Measurements from ENCODE around the gene PHLDB1.

PHLDB1 gene

DNA sequence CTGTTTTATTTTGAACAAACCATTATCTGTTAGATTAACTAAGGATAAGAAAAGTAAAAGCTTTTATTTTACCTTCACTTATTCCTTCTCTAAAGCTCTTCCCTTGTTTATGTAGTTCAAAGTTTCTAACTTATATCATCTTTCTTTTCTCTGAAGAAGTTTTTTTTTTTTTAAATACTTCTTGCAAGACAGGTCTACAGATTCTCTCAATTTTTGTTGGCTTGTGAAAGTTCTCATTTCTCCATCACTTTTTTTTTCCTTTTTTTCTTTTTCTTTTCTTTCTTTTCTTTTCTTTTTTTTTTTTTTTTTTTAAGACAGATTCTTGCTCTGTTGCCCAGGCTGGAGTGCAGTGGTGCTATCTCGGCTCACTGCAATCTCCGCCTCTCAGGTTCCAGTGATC, 76.8 kb downstream of the PHLDB1 start:
- TF ChIP-seq CEBPB (IDR thresholded peaks at IDR 0.05) (no peak), CREB1 (IDR thresholded peaks at IDR 0.05; ENCODE audit: low read depth) (no peak), USF1 (IDR thresholded peaks at IDR 0.05) (no peak), EP300 (IDR thresholded peaks at IDR 0.05; ENCODE audit: borderline replicate concordance) (no peak), FOXM1 (IDR thresholded peaks at IDR 0.05; ENCODE audit: borderline replicate concordance, low read depth) (no peak), NFIC (IDR thresholded peaks at IDR 0.05) (no peak)

DNA sequence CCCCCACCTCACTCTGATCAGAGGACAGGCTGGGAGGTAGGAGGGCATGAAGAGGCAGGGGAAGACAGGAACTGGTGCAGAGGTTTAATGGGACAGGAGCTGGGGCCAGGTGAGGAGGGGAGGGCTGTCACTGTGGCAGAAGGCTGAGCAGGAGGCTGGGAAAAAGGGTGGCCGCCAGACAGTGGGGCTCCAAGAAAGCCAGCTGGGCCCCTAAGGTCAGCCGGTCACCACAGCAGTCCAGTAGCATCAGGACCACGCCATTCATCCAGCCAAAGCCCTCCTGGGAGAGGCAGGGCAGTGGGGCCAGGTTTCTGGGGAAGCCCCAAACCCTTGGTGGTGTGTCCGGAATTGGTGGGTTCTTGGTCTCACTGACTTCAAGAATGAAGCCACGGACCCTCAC, 80.5 kb downstream of the PHLDB1 start:
- TF ChIP-seq TAF1 (IDR thresholded peaks at IDR 0.05; ENCODE audit: low read depth) (no peak), TCF12 (IDR thresholded peaks at IDR 0.05; ENCODE audit: low read depth) (no peak), MAX (IDR thresholded peaks at IDR 0.05) (no peak), RAD21 (IDR thresholded peaks at IDR 0.05; ENCODE audit: low read depth) (no peak), CEBPB (IDR thresholded peaks at IDR 0.05) (no peak), YY1 (IDR thresholded peaks at IDR 0.05; ENCODE audit: low read depth) (no peak), NFIC (IDR thresholded peaks at IDR 0.05) (no peak), EP300 (IDR thresholded peaks at IDR 0.05; ENCODE audit: borderline replicate concordance) (no peak), EGR1 (IDR thresholded peaks at IDR 0.05) (no peak), CREB1 (IDR thresholded peaks at IDR 0.05; ENCODE audit: low read depth) (no peak), USF1 (IDR thresholded peaks at IDR 0.05) (no peak), FOXM1 (IDR thresholded peaks at IDR 0.05; ENCODE audit: borderline replicate concordance, low read depth) (no peak)
- TF ChIP-seq, protein P1, sequence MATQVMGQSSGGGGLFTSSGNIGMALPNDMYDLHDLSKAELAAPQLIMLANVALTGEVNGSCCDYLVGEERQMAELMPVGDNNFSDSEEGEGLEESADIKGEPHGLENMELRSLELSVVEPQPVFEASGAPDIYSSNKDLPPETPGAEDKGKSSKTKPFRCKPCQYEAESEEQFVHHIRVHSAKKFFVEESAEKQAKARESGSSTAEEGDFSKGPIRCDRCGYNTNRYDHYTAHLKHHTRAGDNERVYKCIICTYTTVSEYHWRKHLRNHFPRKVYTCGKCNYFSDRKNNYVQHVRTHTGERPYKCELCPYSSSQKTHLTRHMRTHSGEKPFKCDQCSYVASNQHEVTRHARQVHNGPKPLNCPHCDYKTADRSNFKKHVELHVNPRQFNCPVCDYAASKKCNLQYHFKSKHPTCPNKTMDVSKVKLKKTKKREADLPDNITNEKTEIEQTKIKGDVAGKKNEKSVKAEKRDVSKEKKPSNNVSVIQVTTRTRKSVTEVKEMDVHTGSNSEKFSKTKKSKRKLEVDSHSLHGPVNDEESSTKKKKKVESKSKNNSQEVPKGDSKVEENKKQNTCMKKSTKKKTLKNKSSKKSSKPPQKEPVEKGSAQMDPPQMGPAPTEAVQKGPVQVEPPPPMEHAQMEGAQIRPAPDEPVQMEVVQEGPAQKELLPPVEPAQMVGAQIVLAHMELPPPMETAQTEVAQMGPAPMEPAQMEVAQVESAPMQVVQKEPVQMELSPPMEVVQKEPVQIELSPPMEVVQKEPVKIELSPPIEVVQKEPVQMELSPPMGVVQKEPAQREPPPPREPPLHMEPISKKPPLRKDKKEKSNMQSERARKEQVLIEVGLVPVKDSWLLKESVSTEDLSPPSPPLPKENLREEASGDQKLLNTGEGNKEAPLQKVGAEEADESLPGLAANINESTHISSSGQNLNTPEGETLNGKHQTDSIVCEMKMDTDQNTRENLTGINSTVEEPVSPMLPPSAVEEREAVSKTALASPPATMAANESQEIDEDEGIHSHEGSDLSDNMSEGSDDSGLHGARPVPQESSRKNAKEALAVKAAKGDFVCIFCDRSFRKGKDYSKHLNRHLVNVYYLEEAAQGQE (IDR thresholded peaks at IDR 0.05; ENCODE audit: low read depth): no peak

DNA sequence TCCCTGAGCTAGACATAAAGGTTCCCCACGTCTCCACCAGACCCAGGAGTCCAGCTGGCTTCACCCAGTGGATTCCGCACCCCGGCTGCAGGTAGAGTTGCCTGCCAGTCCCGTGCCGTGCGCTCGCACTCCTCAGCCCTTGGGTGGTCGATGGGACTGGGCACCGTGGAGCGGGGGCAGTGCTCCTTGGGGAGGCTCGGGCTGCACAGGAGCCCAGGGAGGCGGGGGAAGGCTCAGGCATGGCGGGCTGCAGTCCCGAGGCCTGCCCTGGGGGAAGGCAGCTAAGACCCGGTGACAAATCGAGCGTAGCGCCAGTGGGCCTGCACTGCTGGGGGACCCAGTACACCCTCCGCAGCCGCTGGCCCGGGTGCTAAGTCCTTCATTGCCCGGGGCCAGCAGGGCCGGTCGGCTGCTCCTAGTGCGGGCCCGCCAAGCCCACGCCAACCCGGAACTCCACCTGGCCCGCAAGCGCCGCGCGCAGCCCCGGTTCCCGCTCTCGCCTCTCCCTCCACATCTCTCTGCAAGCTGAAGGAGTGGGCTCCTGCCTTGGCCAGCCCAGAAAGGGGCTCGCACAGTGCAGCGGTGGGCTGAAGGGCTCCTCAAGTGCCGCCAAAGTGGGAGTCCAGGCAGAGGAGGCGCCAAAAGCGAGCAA, 81.6 kb downstream of the PHLDB1 start:
- no peak for TF ChIP-seq USF1 (IDR thresholded peaks at IDR 0.05)
- TF ChIP-seq YY1 (IDR thresholded peaks at IDR 0.05; ENCODE audit: low read depth): no peak
- TF ChIP-seq MAX (IDR thresholded peaks at IDR 0.05): no peak
- TF ChIP-seq, protein P1 (IDR thresholded peaks at IDR 0.05; ENCODE audit: low read depth): no peak
- TF ChIP-seq ZBTB7A (IDR thresholded peaks at IDR 0.05; ENCODE audit: low read depth): no peak
- TF ChIP-seq CEBPB (IDR thresholded peaks at IDR 0.05): no peak
- no peak for TF ChIP-seq TCF12 (IDR thresholded peaks at IDR 0.05; ENCODE audit: low read depth)
- TF ChIP-seq TEAD4 (IDR thresholded peaks at IDR 0.05): no peak
- no peak for TF ChIP-seq FOXM1 (IDR thresholded peaks at IDR 0.05; ENCODE audit: borderline replicate concordance, low read depth)
- TF ChIP-seq EGR1 (IDR thresholded peaks at IDR 0.05): no peak
- no peak for TF ChIP-seq EP300 (IDR thresholded peaks at IDR 0.05; ENCODE audit: borderline replicate concordance)
- TF ChIP-seq NFIC (IDR thresholded peaks at IDR 0.05): no peak
- TF ChIP-seq CREB1 (IDR thresholded peaks at IDR 0.05; ENCODE audit: low read depth): no peak
- no peak for TF ChIP-seq RAD21 (IDR thresholded peaks at IDR 0.05; ENCODE audit: low read depth)
- TF ChIP-seq TAF1 (IDR thresholded peaks at IDR 0.05; ENCODE audit: low read depth): no peak

DNA sequence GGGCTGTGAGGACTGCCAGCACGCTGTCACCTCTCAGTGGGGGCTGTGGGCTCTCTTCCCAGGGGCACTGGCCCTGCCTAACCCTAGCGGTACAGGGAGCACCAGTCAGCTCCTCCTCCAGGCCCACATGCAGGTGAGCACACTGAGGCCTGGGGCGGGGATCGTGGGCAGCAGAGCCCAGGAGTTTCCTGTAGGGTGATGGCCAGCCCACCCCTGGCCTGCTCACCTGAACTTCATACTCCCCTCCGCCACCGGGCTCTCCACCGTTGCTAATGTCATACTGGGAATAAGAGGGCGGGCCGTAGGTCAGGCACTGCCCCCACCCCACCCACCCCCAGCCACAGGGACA, 82.1 kb downstream of the PHLDB1 start:
- TF ChIP-seq EP300 (IDR thresholded peaks at IDR 0.05; ENCODE audit: borderline replicate concordance) (no peak), ZBTB7A (IDR thresholded peaks at IDR 0.05; ENCODE audit: low read depth) (no peak), EGR1 (IDR thresholded peaks at IDR 0.05) (no peak), CEBPB (IDR thresholded peaks at IDR 0.05) (no peak), MAX (IDR thresholded peaks at IDR 0.05) (no peak)
- TF ChIP-seq, protein P1 (IDR thresholded peaks at IDR 0.05; ENCODE audit: low read depth): no peak
